HCT116 (cell line): ENCODE results near the gene SARS1. TPM values are rescaled to one million over a fixed set of nuclear protein-coding genes. Genes with fewer than 3 reads are reported as not detected.

ENCODE experiments used
- ATAC-seq: fragments of 200-7000 bp; cut with Tn5 transposase; 2 replicates; pipeline ENCODE4 v1.9.1; 2020; ENCODE audit warnings: mild to moderate bottlenecking, moderate library complexity
- BruUV-seq: library from RNA; stranded (reverse); fragments of 400-500 nt; replicated peaks from 2 replicates; lab custom pipeline; 2021; lab: Mats Ljungman, UMichigan
- CTCF ChIA-PET: fragments of 300-600 bp; sonication (Branson Sonifier 250); formaldehyde crosslinking; loops from one replicate; lab custom pipeline; 2021; ENCODE audit warnings: antibody characterized with exemption; lab: Charles Lee
- POLR2A ChIA-PET: fragments of 300-600, 350-600 bp; sonication (Branson Sonifier 250); formaldehyde crosslinking; loops from one replicate; lab custom pipeline; 2021; ENCODE audit warnings: antibody characterized with exemption; lab: Charles Lee
- RAD21 ChIA-PET, 2 experiments: fragments of 300-600 bp; sonication (Branson Sonifier 250); formaldehyde crosslinking; loops; one replicate each; lab custom pipeline; 2023; ENCODE audit warnings: low total read pairs in 2 of 2; ENCODE audit not compliant: uncharacterized antibody in 2 of 2, unreplicated experiment in 2 of 2, low non-redundant PET in 1 of 2; lab: Charles Lee
- DNase-seq: peaks from one replicate; pipeline ENCODE4 v3.0.0-alpha.2; 2010; ENCODE audit warnings: low read depth, low spot score
- H2AFZ ChIP-seq: fragments of 200-600 bp; shearing (Covaris generic), sonication (generic); 2 replicates; pipeline ENCODE4 v1.6.1; 2017; ENCODE audit warnings: low read depth, mixed run types, mixed read lengths, antibody characterized with exemption, low read length; ENCODE audit not compliant: poor library complexity, severe bottlenecking
- H3K27ac ChIP-seq: 2 replicates; pipeline ENCODE4 v1.5.1; 2012; ENCODE audit warnings: low read depth, low read length
- H3K27me3 ChIP-seq: fragments of 200-600 bp; sonication (generic); 2 replicates; pipeline ENCODE4 v1.6.1; 2016; ENCODE audit warnings: mixed run types, low read length, mixed read lengths; ENCODE audit not compliant: insufficient read depth
- H3K36me3 ChIP-seq, 2 experiments: fragments of 200-500 bp in 1 of 2; fragments of 200-600 bp in 1 of 2; sonication (Bioruptor generic) in 1 of 2; sonication (generic) in 1 of 2; 2 replicates each; pipeline versions ENCODE4 v1.5.1 to v1.6.1; 2014 to 2016; ENCODE audit warnings: low read length in 2 of 2, inconsistent platforms in 1 of 2, mixed read lengths in 1 of 2, mixed run types in 1 of 2; ENCODE audit not compliant: insufficient read depth in 2 of 2, control insufficient read depth in 1 of 2
- H3K4me1 ChIP-seq, 2 experiments: fragments of 200-600 bp in 1 of 2; sonication (generic) in 1 of 2; 2 replicates each; pipeline versions ENCODE4 v1.5.1 to v1.6.1; 2012 to 2017; ENCODE audit warnings: low read length in 2 of 2, inconsistent platforms in 1 of 2, mild to moderate bottlenecking in 1 of 2, mixed read lengths in 1 of 2, mixed run types in 1 of 2, moderate library complexity in 1 of 2; ENCODE audit not compliant: insufficient read depth in 2 of 2, control insufficient read depth in 1 of 2
- H3K4me2 ChIP-seq: fragments of 200-600 bp; sonication (generic); 2 replicates; pipeline ENCODE4 v1.6.1; 2017; ENCODE audit warnings: mixed run types, low read length, mixed read lengths
- H3K4me3 ChIP-seq, 2 experiments: fragments of 200-600 bp in 1 of 2; sonication (generic) in 1 of 2; replicated peaks in 1 of 2; 2 replicates each; pipeline ENCODE4 v1.5.1; 2011 to 2016; ENCODE audit warnings: low read length in 2 of 2, control low read depth in 1 of 2, low read depth in 1 of 2, mild to moderate bottlenecking in 1 of 2, mixed read lengths in 1 of 2, mixed run types in 1 of 2
- H3K79me2 ChIP-seq: fragments of 200-600 bp; sonication (generic); 2 replicates; pipeline ENCODE4 v1.6.1; 2017; ENCODE audit warnings: mild to moderate bottlenecking, mixed run types, low read length, moderate library complexity, mixed read lengths; ENCODE audit not compliant: insufficient read depth
- H3K9ac ChIP-seq: fragments of 200-600 bp; sonication (generic); 2 replicates; pipeline ENCODE4 v1.6.1; 2016; ENCODE audit warnings: low read length, mixed read lengths
- H3K9me2 ChIP-seq: fragments of 200-600 bp; sonication (generic), shearing (Covaris generic); 2 replicates; pipeline ENCODE4 v1.6.1; 2017; ENCODE audit warnings: mixed run types, mild to moderate bottlenecking, moderate library complexity; ENCODE audit not compliant: insufficient read depth
- H3K9me3 ChIP-seq, 2 experiments: fragments of 200-500 bp in 1 of 2; fragments of 200-600 bp in 1 of 2; sonication (Bioruptor generic) in 1 of 2; sonication (generic) in 1 of 2; 2 replicates each; pipeline ENCODE4 v1.6.1; 2014 to 2017; ENCODE audit warnings: low read length in 2 of 2, mixed read lengths in 2 of 2, inconsistent platforms in 1 of 2, low read depth in 1 of 2, mild to moderate bottlenecking in 1 of 2, mixed run types in 1 of 2, moderate library complexity in 1 of 2; ENCODE audit not compliant: control insufficient read depth in 1 of 2, insufficient read depth in 1 of 2
- H4K20me1 ChIP-seq: fragments of 200-600 bp; sonication (generic), shearing (Covaris generic); 2 replicates; pipeline ENCODE4 v1.6.1; 2017; ENCODE audit warnings: mixed run types, mild to moderate bottlenecking, moderate library complexity; ENCODE audit not compliant: insufficient read depth
- ATF3 ChIP-seq: IDR thresholded peaks from 2 replicates; pipeline ENCODE4 v1.6.1; 2012
- CBX3 ChIP-seq: IDR thresholded peaks from 2 replicates; pipeline ENCODE4 v1.6.1; 2012; ENCODE audit warnings: low read depth
- CEBPB ChIP-seq: IDR thresholded peaks from 2 replicates; pipeline ENCODE4 v1.6.1; 2012; ENCODE audit warnings: low read depth
- EZH2phosphoT487 ChIP-seq: fragments of 200-600 bp; IDR thresholded peaks from 2 replicates; pipeline ENCODE4 v1.6.1; 2018; ENCODE audit warnings: antibody characterized with exemption, borderline replicate concordance
- FOSL1 ChIP-seq: IDR thresholded peaks from 2 replicates; pipeline ENCODE4 v1.6.1; 2012; ENCODE audit warnings: low read depth
- JUND ChIP-seq: IDR thresholded peaks from 2 replicates; pipeline ENCODE4 v1.6.1; 2012
- POLR2A ChIP-seq: IDR thresholded peaks from 2 replicates; pipeline ENCODE4 v1.7.0; 2011; ENCODE audit warnings: borderline replicate concordance; ENCODE audit not compliant: insufficient read depth, insufficient read length; ENCODE audit errors: extremely low read depth
- RAD21 ChIP-seq: IDR thresholded peaks from 2 replicates; pipeline ENCODE4 v1.6.1; 2012; ENCODE audit warnings: low read depth, mild to moderate bottlenecking
- SIN3A ChIP-seq: IDR thresholded peaks from 2 replicates; pipeline ENCODE4 v1.6.1; 2012; ENCODE audit warnings: low read depth
- SP1 ChIP-seq: IDR thresholded peaks from 2 replicates; pipeline ENCODE4 v1.6.1; 2012; ENCODE audit warnings: low read depth
- SRF ChIP-seq: IDR thresholded peaks from 2 replicates; pipeline ENCODE4 v1.6.1; 2012; ENCODE audit warnings: low read depth
- TCF7L2 ChIP-seq: IDR thresholded peaks from 2 replicates; pipeline ENCODE4 v1.7.0; 2011; ENCODE audit warnings: borderline replicate concordance, inconsistent platforms; ENCODE audit not compliant: insufficient read depth, insufficient read length; ENCODE audit errors: extremely low read depth
- YY1 ChIP-seq: IDR thresholded peaks from 2 replicates; pipeline ENCODE4 v1.6.1; 2011; ENCODE audit warnings: low read length, low read depth, moderate library complexity, mild to moderate bottlenecking; ENCODE audit not compliant: insufficient replicate concordance; ENCODE audit errors: extremely low read depth
- ZBTB33 ChIP-seq: IDR thresholded peaks from 2 replicates; pipeline ENCODE4 v1.6.1; 2011; ENCODE audit warnings: mild to moderate bottlenecking, low read length, moderate library complexity; ENCODE audit not compliant: insufficient replicate concordance; ENCODE audit errors: extremely low read depth
- ZNF274 ChIP-seq: fragments of 200-500 bp; sonication (Bioruptor generic); IDR thresholded peaks from 2 replicates; pipeline ENCODE4 v1.6.1; 2014; ENCODE audit warnings: mild to moderate bottlenecking, low read depth, low read length, inconsistent platforms
- intact Hi-C: fragments of 100-400 bp; cut with micrococcal nuclease; formaldehyde crosslinking; loops from 2 replicates; pipeline ENCODE4 v1.10.0; 2022
- total RNA-seq: library from RNA; stranded (reverse); gene quantifications from one replicate; pipeline ENCODE4 v1.2.1, GENCODE V29; 2021; ENCODE audit not compliant: unreplicated experiment

The SARS1 gene
- total RNA-seq, 1 experiment from 2014 or later: 206 TPM

GRCh38 chr1:109253803-109254620 lies 40.3 kb downstream of the SARS1 start:
- H3K4me2 ChIP-seq: no peak overlapping the region
- no peak for TF ChIP-seq YY1
- no peak for TF ChIP-seq EZH2phosphoT487
- no peak for TF ChIP-seq JUND
- TF ChIP-seq FOSL1: no peak
- no peak for TF ChIP-seq ZBTB33
- TF ChIP-seq SP1: no peak
- no peak for TF ChIP-seq ZNF274
- TF ChIP-seq CEBPB: no peak
- TF ChIP-seq CBX3: no peak
- no peak for TF ChIP-seq TCF7L2
- TF ChIP-seq SRF: no peak
- TF ChIP-seq POLR2A: no peak
- no peak for TF ChIP-seq RAD21
- TF ChIP-seq ATF3: no peak
- no peak for TF ChIP-seq SIN3A

More at GRCh38 chr1:109253803-109254620, 40.3 kb downstream of the SARS1 start:
- Histone ChIP-seq H3K27ac (no peak overlapping the region), H3K4me1 (peaks cover 6 to 19% of the 10 kb centered on the region in 2 experiments; a peak in 3 of 4 replicates), H3K9ac (no peak overlapping the region), H4K20me1 (no peaks in the 10 kb centered on the region), H3K27me3 (no peaks in the 10 kb centered on the region), H3K9me3 (no peaks in the 10 kb centered on the region), H3K79me2 (no peaks in the 10 kb centered on the region), H3K36me3 (no peaks in the 10 kb centered on the region), H3K4me3 (no peak overlapping the region), H3K9me2 (no peaks in the 10 kb centered on the region), H2AFZ (no peak overlapping the region)
- intact Hi-C loops: no loop called here
- ATAC-seq (no peak), DNase-seq (no peak)
- POLR2A ChIA-PET: interaction anchor here (1.1 kb wide), 1 partner anchor 9 kb away, joined by 3 read pairs; no protein-coding TSS in a partner anchor
- no TSS peak for BruUV-seq
- RAD21 ChIA-PET: no interaction called here
- CTCF ChIA-PET: interaction anchor here (1.6 kb wide), 1 partner anchor 145 kb away, joined by 4 read pairs; no protein-coding TSS in a partner anchor
